Activated T-cell treated with anti-CD3 and anti-CD28 coated beads for 1 hour (primary cell): ENCODE results near the gene IGSF23.

ENCODE experiments used
- DNase-seq: peaks from one replicate; pipeline ENCODE4 v3.0.0-alpha.2; 2020; ENCODE audit warnings: low read depth

The IGSF23 gene

GRCh38 chr19:44641501-44642265, 28.3 kb downstream of the IGSF23 start:
- DNase-seq = no peak

GRCh38 chr19:44642377-44642776, 29.0 kb downstream of the IGSF23 start:
- no peak for DNase-seq

DNA sequence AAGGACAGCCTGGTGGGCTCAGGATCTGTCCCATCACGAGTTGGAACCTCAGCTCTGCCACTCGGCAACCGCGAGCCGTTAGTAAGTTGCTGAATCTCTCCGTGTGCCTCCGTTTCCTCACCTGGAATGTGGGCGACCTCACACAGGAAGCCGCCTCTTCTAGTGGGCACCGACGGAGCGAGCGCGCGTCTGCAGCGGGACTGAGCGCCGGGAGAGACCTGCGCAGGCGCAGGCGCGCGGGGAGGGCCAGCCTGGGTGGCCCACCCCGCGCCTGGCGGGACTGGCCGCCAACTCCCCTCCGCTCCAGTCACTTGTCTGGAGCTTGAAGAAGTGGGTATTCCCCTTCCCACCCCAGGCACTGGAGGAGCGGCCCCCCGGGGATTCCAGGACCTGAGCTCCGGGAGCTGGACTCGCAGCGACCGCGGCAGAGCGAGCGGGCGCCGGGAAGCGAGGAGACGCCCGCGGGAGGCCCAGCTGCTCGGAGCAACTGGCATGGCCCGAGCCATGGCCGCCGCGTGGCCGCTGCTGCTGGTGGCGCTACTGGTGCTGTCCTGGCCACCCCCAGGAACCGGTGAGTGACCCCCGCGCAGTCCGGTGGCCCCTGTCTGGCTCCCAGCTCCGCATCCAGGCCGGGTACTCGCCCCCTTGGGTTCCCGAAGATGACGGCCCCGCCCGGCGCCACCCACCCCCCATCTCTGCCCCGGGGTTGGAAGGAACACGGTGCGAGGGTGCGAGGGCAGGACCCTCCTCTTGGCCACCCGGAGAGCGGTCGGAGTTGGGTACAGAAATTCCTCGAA, 30.4 kb downstream of the IGSF23 start, which contains the start of gene PVR:
Gene PVR, plus strand, starts transcription at position 306 of the 797 bp plus-strand sequence. Its CDS starts 187 bp downstream, at position 493.
- peak; percentile 6 for DNase-seq

DNA sequence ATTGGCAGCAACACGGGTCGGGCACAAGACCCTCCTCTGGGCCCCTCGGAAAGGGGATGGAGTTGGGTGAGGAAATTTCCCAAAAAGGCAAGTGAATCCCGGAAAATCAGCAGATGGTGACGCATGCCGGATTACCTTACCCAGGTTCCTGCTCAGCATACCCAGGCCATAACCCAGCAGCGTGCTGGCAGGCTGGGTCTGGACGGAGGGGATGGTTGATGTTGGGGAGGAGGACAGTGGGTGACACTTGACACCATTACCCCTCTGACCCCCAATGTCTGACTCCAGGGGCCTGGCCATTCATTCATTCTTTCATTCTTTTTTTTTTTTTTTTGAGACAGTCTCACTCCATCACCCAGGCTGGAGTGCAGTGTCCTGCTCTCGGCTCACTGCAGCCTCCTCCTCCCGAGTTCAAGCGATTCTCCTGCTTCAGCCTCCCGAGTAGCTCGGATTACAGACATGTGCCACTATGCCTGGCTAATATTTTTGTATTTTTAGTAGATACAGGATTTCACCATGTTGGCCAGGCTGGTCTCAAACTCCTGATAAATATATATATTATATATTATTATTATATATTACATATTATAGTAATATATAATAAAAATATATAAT, 31.1 kb downstream of the IGSF23 start:
- DNase-seq = no peak

- DNase-seq = no peak
Observed at GRCh38 chr19:44645407-44646048, 32.2 kb downstream of the IGSF23 start.

DNA sequence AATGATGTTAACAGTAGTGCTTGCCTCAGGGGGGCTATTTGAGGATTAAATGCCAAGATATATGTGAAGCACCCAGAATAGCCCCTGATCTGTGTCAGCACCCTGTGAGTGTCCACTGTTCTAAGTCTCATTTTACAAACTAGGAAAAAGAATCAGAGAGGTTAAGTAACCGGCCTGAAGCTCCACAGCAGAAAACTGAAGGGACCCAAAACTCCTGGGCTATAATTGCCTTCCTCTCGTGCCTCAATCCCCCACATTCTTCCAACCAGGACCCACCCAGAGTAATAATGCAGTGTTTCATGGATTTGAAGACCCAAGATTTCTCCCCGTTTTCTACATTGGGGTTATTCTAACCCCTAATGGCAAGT, 32.7 kb downstream of the IGSF23 start:
- no peak for DNase-seq

DNA sequence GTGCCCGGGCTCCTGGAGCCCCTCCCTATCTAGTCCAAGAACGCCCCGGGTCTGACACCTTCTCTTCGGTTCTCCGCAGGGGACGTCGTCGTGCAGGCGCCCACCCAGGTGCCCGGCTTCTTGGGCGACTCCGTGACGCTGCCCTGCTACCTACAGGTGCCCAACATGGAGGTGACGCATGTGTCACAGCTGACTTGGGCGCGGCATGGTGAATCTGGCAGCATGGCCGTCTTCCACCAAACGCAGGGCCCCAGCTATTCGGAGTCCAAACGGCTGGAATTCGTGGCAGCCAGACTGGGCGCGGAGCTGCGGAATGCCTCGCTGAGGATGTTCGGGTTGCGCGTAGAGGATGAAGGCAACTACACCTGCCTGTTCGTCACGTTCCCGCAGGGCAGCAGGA, 33.8 kb downstream of the IGSF23 start:
- no peak for DNase-seq

DNA sequence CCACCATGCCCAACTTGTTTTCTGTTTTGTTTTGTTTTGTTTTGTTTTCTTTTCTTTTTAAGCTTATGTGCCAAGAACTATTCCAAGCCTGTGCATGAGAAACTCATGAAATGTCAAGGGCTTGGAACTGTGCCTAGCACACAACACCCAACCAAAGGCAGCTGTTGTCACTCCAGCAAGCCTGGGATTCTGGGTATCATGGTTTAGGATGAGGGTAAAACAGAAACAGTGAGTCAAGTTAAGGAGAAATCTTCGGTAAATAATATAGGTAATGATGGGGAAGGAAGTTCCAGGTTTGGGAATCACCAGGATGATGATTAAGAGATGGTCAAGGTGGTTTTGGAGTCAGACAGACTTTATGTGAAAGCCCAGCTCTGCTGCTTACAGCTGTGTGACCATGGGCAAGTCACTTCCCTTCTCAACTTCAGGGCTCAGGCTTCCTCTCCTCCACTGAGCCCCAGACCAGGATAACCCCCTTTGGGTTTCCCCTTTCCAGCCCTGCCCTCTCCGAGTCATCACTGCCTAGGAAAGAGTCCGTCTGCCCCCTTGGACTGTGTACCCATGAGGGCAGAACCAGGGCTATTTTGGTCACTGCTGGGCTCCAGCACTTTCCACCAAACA, 35.4 kb downstream of the IGSF23 start:
- DNase-seq = no peak

GRCh38 chr19:44649578-44650145, 36.3 kb downstream of the IGSF23 start:
- DNase-seq = no peak

- no peak for DNase-seq
Observed at GRCh38 chr19:44653343-44653742, 40.0 kb downstream of the IGSF23 start.

GRCh38 chr19:44653977-44654774, 40.8 kb downstream of the IGSF23 start:
- DNase-seq = peak; percentile 55

- DNase-seq = peak; percentile 63
Observed at GRCh38 chr19:44657211-44657921, 44.0 kb downstream of the IGSF23 start.

GRCh38 chr19:44658069-44658733, 44.8 kb downstream of the IGSF23 start:
- no peak for DNase-seq

DNA sequence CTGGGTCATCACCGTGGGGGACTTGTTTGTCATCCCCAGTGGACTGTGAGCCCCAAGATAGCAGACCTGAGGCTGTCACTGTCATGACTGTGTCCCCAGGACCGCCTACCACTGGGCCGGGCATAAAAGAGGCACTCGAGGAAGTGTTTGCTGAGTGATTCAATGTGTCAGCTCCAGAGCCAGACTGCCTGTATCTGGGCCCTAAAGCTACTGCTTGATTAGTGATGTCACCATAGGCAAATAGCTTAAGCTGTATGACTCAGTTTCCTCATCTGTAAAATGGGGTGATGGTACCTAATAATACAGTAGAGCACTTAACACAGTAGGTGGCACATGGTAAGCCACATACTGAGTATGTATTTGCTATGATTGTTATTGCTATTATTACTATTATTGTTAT, 46.7 kb downstream of the IGSF23 start:
- DNase-seq = no peak

- DNase-seq = no peak
Observed at GRCh38 chr19:44661205-44661604, 47.8 kb downstream of the IGSF23 start.

DNA sequence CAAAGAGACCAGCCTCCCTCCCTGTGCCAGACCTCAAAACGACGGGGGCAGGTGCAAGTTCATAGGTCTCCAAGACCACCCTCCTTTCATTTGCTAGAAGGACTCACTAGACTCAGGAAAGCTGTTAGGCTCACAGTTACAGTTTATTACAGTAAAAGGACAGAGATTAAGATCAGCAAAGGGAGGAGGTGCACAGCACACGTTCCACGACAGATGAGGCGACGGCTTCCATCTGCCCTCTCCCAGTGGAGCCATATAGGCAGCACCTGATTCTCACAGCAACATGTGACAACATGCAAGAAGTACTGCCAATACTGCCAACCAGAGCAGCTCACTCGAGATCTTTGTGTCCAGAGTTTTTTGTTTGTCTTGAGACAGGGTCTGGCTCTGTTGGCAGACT, 48.5 kb downstream of the IGSF23 start:
- DNase-seq = no peak

DNA sequence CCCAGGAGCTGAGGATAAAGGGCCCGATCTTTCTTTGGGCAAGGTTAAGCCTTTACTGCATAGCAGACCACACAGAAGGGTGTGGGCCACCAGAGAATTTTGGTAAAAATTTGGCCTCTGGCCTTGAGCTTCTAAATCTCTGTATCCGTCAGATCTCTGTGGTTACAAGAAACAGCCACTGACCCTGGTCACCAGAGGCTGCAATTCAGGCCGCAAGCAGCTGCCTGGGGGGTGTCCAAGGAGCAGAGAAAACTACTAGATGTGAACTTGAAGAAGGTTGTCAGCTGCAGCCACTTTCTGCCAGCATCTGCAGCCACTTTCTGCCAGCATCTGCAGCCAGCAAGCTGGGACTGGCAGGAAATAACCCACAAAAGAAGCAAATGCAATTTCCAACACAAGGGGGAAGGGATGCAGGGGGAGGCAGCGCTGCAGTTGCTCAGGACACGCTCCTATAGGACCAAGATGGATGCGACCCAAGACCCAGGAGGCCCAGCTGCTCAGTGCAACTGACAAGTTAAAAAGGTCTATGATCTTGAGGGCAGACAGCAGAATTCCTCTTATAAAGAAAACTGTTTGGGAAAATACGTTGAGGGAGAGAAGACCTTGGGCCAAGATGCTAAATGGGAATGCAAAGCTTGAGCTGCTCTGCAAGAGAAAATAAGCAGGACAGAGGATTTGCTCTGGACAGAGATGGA, 49.5 kb downstream of the IGSF23 start:
- DNase-seq = no peak

DNA sequence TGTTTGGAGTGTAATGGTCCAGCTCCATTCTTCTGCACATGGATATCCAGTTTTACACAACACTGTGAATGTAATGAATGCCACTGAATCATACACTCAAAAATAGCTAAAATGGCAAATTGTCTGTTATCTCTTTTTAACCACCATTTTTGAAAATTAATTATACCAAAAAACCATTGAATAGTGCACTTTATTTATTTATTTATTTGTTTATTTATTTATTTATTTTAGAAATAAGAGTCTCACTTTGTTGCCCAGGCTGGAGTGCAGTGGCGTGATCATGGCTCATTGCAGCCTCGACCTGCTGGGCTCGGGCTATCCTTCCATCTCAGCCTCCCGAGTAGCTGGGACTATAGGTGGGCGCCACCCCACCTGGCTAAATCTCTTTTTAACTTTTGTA, 50.6 kb downstream of the IGSF23 start:
- DNase-seq = no peak

DNA sequence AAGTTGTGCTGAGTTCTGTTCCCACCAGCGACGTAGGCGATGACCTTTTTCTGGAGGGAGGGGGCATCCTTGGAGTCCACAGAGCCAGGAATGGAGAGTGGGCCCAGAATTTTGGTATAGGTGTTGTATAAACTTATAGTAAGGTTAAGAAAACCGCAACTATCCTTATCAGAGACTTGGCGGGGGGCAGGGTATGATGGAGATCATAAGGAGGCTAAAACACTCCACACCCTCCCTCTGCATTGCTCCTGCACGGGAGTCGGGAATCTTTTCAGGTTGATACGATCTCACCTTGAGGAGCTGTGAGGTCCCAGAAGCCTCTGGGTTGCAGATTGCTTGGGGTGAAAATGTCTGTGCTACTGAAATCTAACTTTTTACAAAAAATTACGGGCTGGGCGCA, 51.6 kb downstream of the IGSF23 start:
- DNase-seq = no peak
